ENCODE results near the gene SYNGR3.

DNA sequence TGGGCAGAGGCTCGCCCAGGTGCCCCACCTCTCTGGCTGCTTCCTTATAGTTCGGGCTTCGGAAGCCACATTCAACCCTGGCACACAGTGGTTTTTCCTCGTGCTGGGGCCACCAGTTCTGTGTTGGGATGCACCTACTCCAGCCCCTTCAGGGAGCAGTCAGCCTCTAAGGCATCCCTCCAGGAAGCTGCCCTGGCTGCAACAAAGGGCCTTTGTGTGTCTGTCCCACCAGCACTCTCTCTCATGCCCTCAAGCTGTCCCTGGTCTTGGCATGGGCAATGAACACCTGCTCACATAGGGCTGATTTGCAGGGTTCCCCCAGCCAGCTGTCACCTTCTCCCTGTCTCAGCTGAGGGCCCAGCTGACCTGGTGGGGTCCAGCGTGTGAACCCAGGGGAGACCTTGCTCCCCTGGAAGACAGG lies 7.7 kb upstream of the SYNGR3 start:
- TF ChIP-seq, protein P1, sequence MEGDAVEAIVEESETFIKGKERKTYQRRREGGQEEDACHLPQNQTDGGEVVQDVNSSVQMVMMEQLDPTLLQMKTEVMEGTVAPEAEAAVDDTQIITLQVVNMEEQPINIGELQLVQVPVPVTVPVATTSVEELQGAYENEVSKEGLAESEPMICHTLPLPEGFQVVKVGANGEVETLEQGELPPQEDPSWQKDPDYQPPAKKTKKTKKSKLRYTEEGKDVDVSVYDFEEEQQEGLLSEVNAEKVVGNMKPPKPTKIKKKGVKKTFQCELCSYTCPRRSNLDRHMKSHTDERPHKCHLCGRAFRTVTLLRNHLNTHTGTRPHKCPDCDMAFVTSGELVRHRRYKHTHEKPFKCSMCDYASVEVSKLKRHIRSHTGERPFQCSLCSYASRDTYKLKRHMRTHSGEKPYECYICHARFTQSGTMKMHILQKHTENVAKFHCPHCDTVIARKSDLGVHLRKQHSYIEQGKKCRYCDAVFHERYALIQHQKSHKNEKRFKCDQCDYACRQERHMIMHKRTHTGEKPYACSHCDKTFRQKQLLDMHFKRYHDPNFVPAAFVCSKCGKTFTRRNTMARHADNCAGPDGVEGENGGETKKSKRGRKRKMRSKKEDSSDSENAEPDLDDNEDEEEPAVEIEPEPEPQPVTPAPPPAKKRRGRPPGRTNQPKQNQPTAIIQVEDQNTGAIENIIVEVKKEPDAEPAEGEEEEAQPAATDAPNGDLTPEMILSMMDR (IDR thresholded peaks at IDR 0.05; ENCODE audit: low read length): no peak
- no peak for TF ChIP-seq EZH2 (IDR thresholded peaks at IDR 0.05; ENCODE audit: borderline replicate concordance, low read length)

Measured in OCI-LY1 (cell line).